Stimulated activated CD8-positive, alpha-beta memory T cell treated with anti-CD3 and anti-CD28 coated beads, Interleukin-15, amount 100 ng/mL, for 48 hours (primary cell): ENCODE results near the gene MCM7.

Source experiments
- DNase-seq, 2 donors: peaks; one replicate each; pipeline ENCODE4 v3.0.0-alpha.2; 2020; ENCODE audit warnings: low read depth in 2 of 2

The MCM7 gene

GRCh38 chr7:100093925-100094486 lies 7.2 kb downstream of the MCM7 start:
- DNase-seq: no peak

GRCh38 chr7:100093498-100093897 lies 7.7 kb downstream of the MCM7 start:
- no peak for DNase-seq

DNA sequence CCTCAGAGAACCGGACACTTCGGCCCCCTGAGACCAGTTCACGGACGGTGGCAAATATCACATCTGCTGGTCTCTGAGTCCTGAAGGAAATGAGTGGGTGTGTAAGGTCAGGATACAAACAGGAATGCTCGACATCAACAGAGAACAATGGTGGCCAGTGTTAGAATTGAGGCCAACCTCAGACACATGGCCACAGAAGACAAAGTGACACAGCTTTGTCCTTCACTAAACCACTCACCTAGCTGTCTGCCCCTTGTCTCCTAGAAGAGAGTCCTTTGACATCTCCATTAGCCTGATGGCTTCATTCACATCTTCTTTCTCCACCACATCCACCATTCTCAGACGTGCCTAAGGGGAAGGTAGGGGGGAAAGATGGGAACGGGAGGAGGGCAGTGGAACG lies 8.1 kb downstream of the MCM7 start:
- no peak for DNase-seq

GRCh38 chr7:100091411-100092181 lies 9.6 kb downstream of the MCM7 start:
- DNase-seq: no peak

GRCh38 chr7:100090527-100091410 lies 10.4 kb downstream of the MCM7 start:
- DNase-seq: no peak

GRCh38 chr7:100089458-100090196 lies 11.6 kb downstream of the MCM7 start:
- no peak for DNase-seq

GRCh38 chr7:100088621-100089457 lies 12.4 kb downstream of the MCM7 start, which contains the start of gene COPS6:
COPS6 (plus strand) TSS chr7:100088969; CDS start chr7:100088991, 22 bp downstream.
- peak; percentile 77 to 78 for DNase-seq

DNA sequence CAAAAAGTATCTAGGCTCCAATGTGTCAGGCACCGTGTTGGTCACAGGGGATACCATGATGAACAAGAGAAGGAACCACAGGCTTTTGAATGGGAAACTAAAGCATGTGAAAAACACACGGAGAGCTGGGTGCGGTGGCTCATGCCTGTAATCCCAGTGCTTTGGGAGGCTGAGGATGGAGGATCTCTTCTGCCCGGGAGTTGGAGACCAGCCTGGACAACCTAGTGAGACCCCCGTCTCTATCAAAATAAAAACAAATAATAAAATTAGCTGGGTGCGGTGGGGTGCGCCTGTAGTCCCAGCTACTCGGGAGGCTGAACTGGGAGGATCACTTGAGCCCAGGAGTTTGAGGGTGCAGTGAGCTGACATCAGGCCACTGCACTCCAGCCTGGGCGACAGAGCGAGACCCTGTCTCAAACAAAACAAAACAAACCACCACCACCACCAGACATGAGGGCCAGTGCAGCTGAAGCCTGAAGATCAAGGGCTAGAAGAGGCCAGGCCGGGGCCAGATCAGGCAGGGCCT lies 13.0 kb downstream of the MCM7 start:
- DNase-seq: no peak

DNA sequence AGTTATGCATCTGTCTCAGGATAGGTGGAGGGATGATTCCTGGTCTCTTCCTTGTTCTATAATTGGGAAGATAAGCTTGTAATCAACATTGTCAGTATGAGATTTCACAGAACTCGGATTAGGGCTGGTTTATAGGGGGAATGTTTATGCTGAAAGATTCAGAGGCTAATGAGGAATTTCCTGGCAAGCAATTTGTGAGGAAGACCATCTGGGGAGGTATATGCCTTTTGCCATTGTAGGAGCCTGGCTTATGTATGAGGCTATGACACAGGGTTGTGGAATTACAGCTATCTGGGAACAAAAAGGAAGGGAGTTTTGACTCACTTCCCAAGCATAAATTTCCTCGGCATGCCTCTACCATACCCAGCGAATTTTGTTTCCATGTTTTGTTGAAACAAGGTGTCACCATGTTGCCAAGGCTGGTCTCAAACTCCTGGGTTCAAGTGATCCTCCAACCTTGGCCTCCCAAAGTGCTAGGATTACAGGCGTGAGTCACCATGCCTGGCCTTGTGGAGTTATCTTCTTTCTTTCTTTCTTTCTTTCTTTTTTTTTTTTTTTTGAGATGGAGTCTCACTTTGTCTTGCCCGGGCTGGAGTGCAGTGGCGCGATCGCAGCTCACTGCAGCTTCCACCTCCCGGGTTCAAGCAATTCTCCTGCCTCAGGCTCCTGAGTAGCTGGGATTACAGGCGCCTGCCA lies 14.0 kb downstream of the MCM7 start:
- DNase-seq: no peak

- DNase-seq: no peak
Measured at GRCh38 chr7:100085515-100085914, 15.7 kb downstream of the MCM7 start.

DNA sequence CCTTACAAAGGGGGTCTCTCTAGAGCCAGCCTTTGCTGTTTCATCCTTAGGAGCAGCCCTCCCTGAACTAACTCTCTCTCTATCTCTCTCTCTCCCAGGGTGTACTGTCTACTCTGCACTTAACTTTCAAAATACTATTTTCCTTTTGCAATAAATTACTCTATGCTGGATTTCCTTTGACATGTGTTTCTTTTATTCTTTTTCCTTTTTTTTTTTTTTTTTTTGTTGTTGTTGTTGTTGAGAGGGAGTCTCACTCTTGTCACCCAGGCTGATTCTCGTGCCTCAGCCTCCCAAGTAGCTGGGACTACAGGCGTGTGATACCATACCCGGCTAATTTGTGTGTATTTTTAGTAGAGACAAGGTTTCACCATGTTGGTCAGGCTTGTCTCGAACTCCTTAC lies 18.2 kb downstream of the MCM7 start:
- DNase-seq: no peak

DNA sequence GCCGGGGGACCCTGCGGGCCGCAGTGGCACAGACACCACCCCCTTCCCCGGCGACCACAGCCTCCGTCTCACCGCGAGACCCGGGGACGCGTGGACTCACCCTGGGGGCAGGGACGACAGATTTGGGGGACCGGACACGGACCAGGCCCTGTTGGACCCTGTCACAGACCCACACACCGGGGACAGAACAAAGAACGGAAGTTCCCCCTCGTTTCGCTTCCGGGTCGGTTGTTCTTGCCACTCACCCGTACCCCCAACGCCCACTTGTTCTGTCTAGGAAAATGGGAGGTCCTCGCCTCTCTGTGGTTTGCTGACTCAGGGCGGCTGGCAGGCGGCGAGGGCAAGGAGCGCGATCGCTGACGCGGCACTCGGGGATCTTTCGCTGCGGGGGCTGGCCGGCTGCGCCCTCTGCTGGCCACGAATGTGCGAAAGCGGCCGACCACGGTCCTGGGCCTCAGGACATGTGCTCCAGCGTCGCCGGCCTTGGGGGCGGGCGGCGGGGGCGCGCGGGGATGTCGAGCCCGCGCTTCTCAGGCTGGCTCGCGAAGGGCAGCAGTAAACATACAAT lies 19.6 kb downstream of the MCM7 start, which contains the start of gene ZNF3:
TSS of gene ZNF3 (minus strand) at position 189 of the 568 bp plus-strand sequence. CDS start 4,366 bp downstream, outside the sequence.
- peak; percentile 96 to 98 for DNase-seq

DNA sequence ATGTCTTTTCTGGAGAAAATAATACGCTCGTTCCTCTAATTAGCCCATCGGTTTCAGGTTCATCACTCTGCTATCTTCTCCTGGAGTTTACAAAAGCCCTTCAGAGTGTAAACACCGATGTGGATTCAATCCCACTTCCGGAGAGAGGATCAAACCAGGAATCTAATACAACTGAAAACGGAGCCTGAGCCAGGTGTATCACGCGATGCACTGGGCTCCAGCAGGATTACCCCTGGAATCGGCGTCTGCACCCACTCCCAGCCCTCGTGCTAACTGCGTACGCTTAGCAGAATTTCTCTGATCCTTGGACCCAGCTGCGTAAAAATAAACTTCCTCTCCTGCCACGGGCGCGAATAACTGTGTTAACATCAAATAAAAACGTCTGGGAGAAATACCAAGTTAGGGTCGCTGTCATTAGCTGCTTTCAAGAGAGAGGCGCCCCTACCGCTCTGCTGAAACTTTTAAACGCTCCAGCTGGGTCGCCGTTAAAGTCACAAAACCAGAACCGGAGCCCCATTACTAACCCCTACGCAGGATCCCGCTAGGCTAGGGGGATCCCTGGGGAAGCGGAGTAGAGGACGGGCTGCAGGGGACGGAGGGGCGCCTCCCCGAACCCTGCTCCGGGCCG lies 20.2 kb downstream of the MCM7 start:
- DNase-seq: no peak

GRCh38 chr7:100079024-100079560 lies 22.1 kb downstream of the MCM7 start:
- no peak for DNase-seq

- DNase-seq: no peak
Measured at GRCh38 chr7:100077205-100077604, 24.0 kb downstream of the MCM7 start.

DNA sequence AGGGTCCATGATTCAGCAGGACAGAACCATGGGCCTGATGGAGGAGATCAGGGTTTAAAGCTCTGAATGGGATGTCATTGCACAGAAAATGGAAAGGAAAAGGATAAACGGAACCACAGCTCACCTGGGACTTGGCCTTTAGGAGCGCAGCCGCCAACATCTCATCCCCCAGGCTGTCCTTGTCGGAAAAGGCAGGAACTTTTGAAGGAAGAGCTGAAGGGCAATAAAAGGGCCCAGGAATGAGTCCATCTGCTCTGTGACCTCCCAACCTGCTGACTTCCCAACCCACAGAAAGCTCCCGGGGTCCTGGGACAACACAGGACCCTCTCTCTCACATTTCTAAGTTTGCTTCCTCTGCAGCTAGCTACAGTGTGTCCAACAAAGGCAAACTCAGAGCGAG lies 25.8 kb downstream of the MCM7 start:
- no peak for DNase-seq

GRCh38 chr7:100074841-100075240 lies 26.4 kb downstream of the MCM7 start:
- DNase-seq: no peak

DNA sequence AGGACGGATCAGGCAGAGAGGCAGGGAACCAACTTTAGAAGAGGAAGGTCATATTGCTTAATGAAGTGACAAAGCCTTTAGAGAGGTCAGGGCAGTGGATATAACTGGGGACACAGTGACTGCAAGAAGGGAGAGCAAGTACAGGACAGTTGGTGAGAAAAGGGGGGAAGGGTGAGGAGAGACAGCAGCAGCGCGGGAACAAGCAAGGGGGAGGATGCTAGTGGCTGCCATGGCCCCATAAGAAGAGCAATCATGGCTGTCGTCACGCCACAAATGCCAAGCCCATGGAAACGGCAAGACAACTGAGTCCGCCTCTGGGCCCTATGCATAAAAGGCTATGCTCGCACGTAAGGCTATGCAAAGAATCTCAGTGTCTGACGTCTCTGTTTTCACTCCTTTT lies 28.7 kb downstream of the MCM7 start:
- DNase-seq: no peak
